IMR-90 (cell line): ENCODE results near the gene SLC31A1.

Experiments used
- CHD1 ChIP-seq: IDR thresholded peaks from 2 replicates; pipeline ENCODE4 v1.6.1; 2012; ENCODE audit warnings: low read depth, low read length, improper control_type of control experiment
- CTCF ChIP-seq: conservative IDR thresholded peaks from 2 replicates; pipeline ENCODE4 v1.5.1; 2012; ENCODE audit warnings: mild to moderate bottlenecking, low read depth, low read length, improper control_type of control experiment
- POLR2A ChIP-seq: IDR thresholded peaks from 2 replicates; pipeline ENCODE4 v1.6.1; 2012; ENCODE audit warnings: mild to moderate bottlenecking, low read depth, low read length
- USF2 ChIP-seq: fragments of 150-350 bp; IDR thresholded peaks from 2 replicates; pipeline ENCODE4 v1.6.1; 2017; ENCODE audit warnings: mild to moderate bottlenecking, antibody characterized with exemption, low read length, low read depth

- TF ChIP-seq CTCF (peak; percentile 68), CHD1 (no peak), USF2 (no peak), POLR2A (no peak)
Observed at GRCh38 chr9:113274474-113275156, 53.3 kb downstream of the SLC31A1 start.
